Muscle of leg (tissue), 11 donors: ENCODE data around the gene FAM118B. TPM values are rescaled to one million over a fixed set of nuclear protein-coding genes. Genes with fewer than 3 reads are reported as not detected.
"Not testable (repeated sequence)": the region's sequence is repeated elsewhere in the genome, so short reads cannot be mapped to it uniquely, and the experiment has no call there.

Experiments
- DNase-seq: peaks from one replicate; pipeline ENCODE4 v3.0.0; 2013
- H3K27ac ChIP-seq: one replicate; pipeline ENCODE4 v1.5.1; 2013; ENCODE audit warnings: mild to moderate bottlenecking, low read length, control low read depth
- H3K27me3 ChIP-seq: one replicate; pipeline ENCODE4 v1.6.1; 2013; ENCODE audit warnings: low read length; ENCODE audit not compliant: control insufficient read depth, insufficient read depth
- H3K36me3 ChIP-seq: one replicate; pipeline ENCODE4 v1.6.1; 2013; ENCODE audit warnings: low read length; ENCODE audit not compliant: control insufficient read depth, insufficient read depth
- H3K4me1 ChIP-seq: one replicate; pipeline ENCODE4 v1.6.1; 2013; ENCODE audit warnings: low read length; ENCODE audit not compliant: control insufficient read depth, insufficient read depth
- H3K4me3 ChIP-seq: one replicate; pipeline ENCODE4 v1.5.1; 2013; ENCODE audit warnings: low read length, control low read depth
- H3K9me3 ChIP-seq: replicated peaks from 2 replicates; pipeline ENCODE4 v1.6.1; 2013; ENCODE audit warnings: low read depth, low read length; ENCODE audit not compliant: control insufficient read depth
- WGBS: methylation state at CpG from one replicate; pipeline ENCODE4 v1.1.5; 2013; ENCODE audit warnings: missing lambda C conversion rate; ENCODE audit not compliant: insufficient coverage; 5-methylcytosine and 5-hydroxymethylcytosine counted together
- polyA plus RNA-seq, 8 donors: library from polyadenylated mRNA; unstranded; fragments of 120-200 nt; gene quantifications; one replicate each; pipeline versions ENCODE4 v1.2.1 to v1.2.3, GENCODE V29; 2013; ENCODE audit warnings: inconsistent platforms in 1 of 8, low replicate concordance in 1 of 8; ENCODE audit not compliant: insufficient read length in 8 of 8, insufficient read depth in 1 of 8
- total RNA-seq: library from RNA; stranded (reverse); fragments of 120-200 nt; gene quantifications from one replicate; pipeline ENCODE4 v1.2.4, GENCODE V29; 2013

The FAM118B gene
- total and polyA plus RNA-seq, 9 donors = 18.5 to 23.7 (median 20.2) TPM

GRCh38 chr11:126232683-126233082 lies 21.1 kb downstream of the FAM118B start:
- Histone ChIP-seq H3K4me3 (no peak overlapping the region), H3K9me3 (no peaks in the 10 kb centered on the region), H3K36me3 (peaks cover 3% of the 10 kb centered on the region), H3K4me1 (peaks cover 2% of the 10 kb centered on the region), H3K27ac (no peak overlapping the region), H3K27me3 (no peaks in the 10 kb centered on the region)
- no CpG with 5 or more reads among the region's 3 CpGs for WGBS
- no peak for DNase-seq

GRCh38 chr11:126233391-126233790 lies 21.8 kb downstream of the FAM118B start:
- no peaks in the 10 kb centered on the region for H3K27me3 ChIP-seq
- H3K4me3 ChIP-seq = no peak overlapping the region
- H3K27ac ChIP-seq = no peak overlapping the region
- DNase-seq = no peak
- no peaks in the 10 kb centered on the region for H3K9me3 ChIP-seq
- no CpG with 5 or more reads among the region's 4 CpGs for WGBS
- peaks cover 7% of the 10 kb centered on the region for H3K36me3 ChIP-seq
- peaks cover 2% of the 10 kb centered on the region for H3K4me1 ChIP-seq

- no peak overlapping the region for H3K27ac ChIP-seq
- peaks cover 20% of the 10 kb centered on the region for H3K36me3 ChIP-seq
- no peaks in the 10 kb centered on the region for H3K4me1 ChIP-seq
- 60% methylated on average over 1 of the region's 2 CpGs for WGBS
- H3K4me3 ChIP-seq = no peak overlapping the region
- H3K27me3 ChIP-seq = no peaks in the 10 kb centered on the region
- no peaks in the 10 kb centered on the region for H3K9me3 ChIP-seq
- DNase-seq = no peak
Observed at GRCh38 chr11:126246636-126247035, 35.1 kb downstream of the FAM118B start.

GRCh38 chr11:126253265-126253664 lies 41.7 kb downstream of the FAM118B start:
- H3K4me1 ChIP-seq = no peaks in the 10 kb centered on the region
- no peak overlapping the region for H3K27ac ChIP-seq
- DNase-seq = no peak
- no peak overlapping the region for H3K4me3 ChIP-seq
- H3K9me3 ChIP-seq = no peaks in the 10 kb centered on the region
- peaks cover 24% of the 10 kb centered on the region for H3K36me3 ChIP-seq
- H3K27me3 ChIP-seq = no peaks in the 10 kb centered on the region
- no CpG with 5 or more reads among the region's 4 CpGs for WGBS

- H3K27ac ChIP-seq = no peak overlapping the region
- peaks cover 19% of the 10 kb centered on the region for H3K36me3 ChIP-seq
- 100% methylated on average over 1 of the region's 1 CpG for WGBS
Observed at GRCh38 chr11:126254819-126255218, 43.2 kb downstream of the FAM118B start.

GRCh38 chr11:126255507-126255906 lies 43.9 kb downstream of the FAM118B start:
- H3K36me3 ChIP-seq = peaks cover 19% of the 10 kb centered on the region
- not testable (repeated sequence) for H3K4me1 ChIP-seq, H3K27me3 ChIP-seq, H3K4me3 ChIP-seq, DNase-seq, H3K9me3 ChIP-seq, H3K27ac ChIP-seq
- 90% methylated on average over 2 of the region's 5 CpGs for WGBS

More at GRCh38 chr11:126254819-126255218, 43.2 kb downstream of the FAM118B start:
- H3K4me1 ChIP-seq = no peaks in the 10 kb centered on the region
- no peaks in the 10 kb centered on the region for H3K27me3 ChIP-seq
- H3K4me3 ChIP-seq = no peak overlapping the region
- H3K9me3 ChIP-seq = no peaks in the 10 kb centered on the region
- DNase-seq = no peak

GRCh38 chr11:126256216-126256615 lies 44.6 kb downstream of the FAM118B start:
- Histone ChIP-seq H3K4me1 (no peaks in the 10 kb centered on the region), H3K9me3 (no peaks in the 10 kb centered on the region), H3K4me3 (no peak overlapping the region), H3K36me3 (peaks cover 22% of the 10 kb centered on the region), H3K27ac (no peak overlapping the region), H3K27me3 (no peaks in the 10 kb centered on the region)
- WGBS = 100% methylated on average over 1 of the region's 4 CpGs
- no peak for DNase-seq

GRCh38 chr11:126257144-126257543 lies 45.6 kb downstream of the FAM118B start:
- H3K4me1 ChIP-seq = no peaks in the 10 kb centered on the region
- H3K27me3 ChIP-seq = no peaks in the 10 kb centered on the region
- no peak overlapping the region for H3K27ac ChIP-seq
- peaks cover 27% of the 10 kb centered on the region for H3K36me3 ChIP-seq
- no CpG with 5 or more reads among the region's 2 CpGs for WGBS
- no peaks in the 10 kb centered on the region for H3K9me3 ChIP-seq
- H3K4me3 ChIP-seq = no peak overlapping the region
- DNase-seq = no peak

GRCh38 chr11:126257764-126258163 lies 46.2 kb downstream of the FAM118B start:
- Histone ChIP-seq H3K4me1 (no peaks in the 10 kb centered on the region), H3K27ac (no peak overlapping the region), H3K36me3 (peaks cover 29% of the 10 kb centered on the region), H3K9me3 (no peaks in the 10 kb centered on the region), H3K4me3 (no peak overlapping the region), H3K27me3 (no peaks in the 10 kb centered on the region)
- no peak for DNase-seq
- 100% methylated on average over 1 of the region's 2 CpGs for WGBS

GRCh38 chr11:126262216-126262615 lies 50.6 kb downstream of the FAM118B start:
- Histone ChIP-seq H3K36me3 (peaks cover 59% of the 10 kb centered on the region), H3K9me3 (no peaks in the 10 kb centered on the region), H3K27ac (no peak overlapping the region), H3K27me3 (no peaks in the 10 kb centered on the region), H3K4me1 (no peaks in the 10 kb centered on the region), H3K4me3 (no peak overlapping the region)
- 100% methylated on average over 1 of the region's 6 CpGs for WGBS
- DNase-seq = no peak

- Histone ChIP-seq H3K9me3 (no peaks in the 10 kb centered on the region), H3K4me1 (peaks cover 8% of the 10 kb centered on the region), H3K27me3 (no peaks in the 10 kb centered on the region), H3K36me3 (peaks cover 61% of the 10 kb centered on the region), H3K27ac (no peak overlapping the region), H3K4me3 (no peak overlapping the region)
- DNase-seq = no peak
- 40% methylated on average over 2 of the region's 6 CpGs for WGBS
Observed at GRCh38 chr11:126263489-126263888, 51.9 kb downstream of the FAM118B start.
